NCI-H510A (cell line): ENCODE measurements around the gene PDCD7.
"Not testable (repeated sequence)": the region's sequence is repeated elsewhere in the genome, so short reads cannot be mapped to it uniquely, and the experiment has no call there.

ENCODE experiments used
- DNase-seq: peaks from one replicate; lab custom pipeline; 2025; lab: John Stamatoyannopoulos, UW

The PDCD7 gene

DNA sequence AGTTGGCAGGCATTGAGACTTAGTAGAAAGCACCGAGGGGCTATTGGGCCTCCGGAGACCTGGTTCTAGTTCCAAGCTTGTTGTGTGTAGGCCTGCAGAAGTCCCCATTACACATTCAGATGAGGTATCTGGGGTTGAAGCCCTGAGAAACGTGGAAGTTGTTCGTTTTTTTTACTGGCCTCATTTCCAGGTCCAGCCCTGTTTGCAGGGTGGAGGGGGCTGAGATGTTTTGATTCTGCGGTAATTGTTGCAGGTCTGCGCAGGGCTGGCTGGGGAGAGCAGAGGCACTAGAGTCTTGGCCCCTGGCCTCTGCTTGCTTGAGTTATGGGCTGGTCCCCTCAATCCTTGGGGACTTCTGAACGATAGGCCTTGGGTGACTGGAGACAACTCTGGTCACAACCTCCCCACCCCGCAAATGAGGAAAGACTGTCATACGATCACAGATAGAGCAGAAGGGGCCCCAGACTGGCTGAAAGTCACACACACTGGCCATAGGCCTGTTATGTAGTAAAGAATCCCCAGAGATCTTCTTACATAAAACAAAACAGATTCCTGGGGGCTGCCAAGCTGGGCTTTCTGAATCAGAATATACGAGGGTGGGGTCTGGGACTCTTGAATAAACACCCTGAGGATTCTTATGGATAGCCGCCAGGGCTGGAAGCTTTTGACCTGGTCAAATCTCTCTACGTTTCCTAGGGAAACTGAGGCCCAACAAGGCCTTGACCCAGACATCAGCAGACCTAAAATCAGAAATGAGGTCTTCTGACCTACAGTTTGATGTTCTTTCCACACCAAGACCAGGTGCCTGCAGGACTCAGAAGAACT lies 41.5 kb downstream of the PDCD7 start:
- DNase-seq, result no peak

- no peak for DNase-seq
Measured at GRCh38 chr15:65089206-65089824, 44.3 kb downstream of the PDCD7 start.

DNA sequence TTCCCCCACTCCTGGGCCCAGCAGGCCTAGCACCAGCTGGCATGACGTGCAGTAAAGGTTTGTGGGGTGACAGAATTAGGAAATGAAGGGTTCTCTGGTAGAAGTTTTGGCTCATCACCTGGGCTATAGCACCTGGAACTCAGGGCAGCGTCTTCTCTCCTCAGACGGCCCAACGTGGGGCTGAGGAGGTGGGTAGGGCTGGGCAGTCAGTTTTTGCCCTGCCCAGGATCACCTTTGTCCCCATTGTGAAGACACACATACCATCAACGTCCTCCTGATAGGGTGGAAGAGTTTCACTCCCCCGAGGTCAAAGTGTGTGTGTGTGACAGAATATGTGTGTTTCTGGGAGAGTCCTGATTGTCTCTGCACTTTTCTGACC lies 45.0 kb downstream of the PDCD7 start:
- no peak for DNase-seq

- no peak for DNase-seq
Measured at GRCh38 chr15:65087873-65088642, 45.5 kb downstream of the PDCD7 start.

GRCh38 chr15:65087411-65087810 lies 46.2 kb downstream of the PDCD7 start:
- no peak for DNase-seq

DNA sequence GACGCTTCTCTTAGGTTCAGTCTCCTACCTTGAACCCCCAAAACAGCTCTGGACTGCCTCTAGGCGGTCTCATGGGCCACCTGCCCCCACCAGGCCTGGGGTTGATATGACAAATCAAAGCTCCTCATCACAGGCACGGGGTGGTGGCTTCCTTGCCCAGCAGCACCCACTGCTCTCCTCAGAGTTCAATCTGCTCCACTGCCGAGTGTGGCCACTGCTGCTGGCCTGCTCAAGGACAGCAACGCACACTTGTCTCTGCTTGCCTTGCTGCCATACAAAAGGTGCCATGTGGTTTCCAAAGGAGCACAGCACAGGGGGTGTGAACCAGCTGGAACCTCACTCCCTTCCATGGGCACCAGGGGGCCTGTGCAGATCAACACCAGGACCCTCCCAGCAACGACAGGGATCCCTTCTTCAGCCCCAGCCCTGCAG lies 46.9 kb downstream of the PDCD7 start:
- no peak for DNase-seq

GRCh38 chr15:65085990-65086679 lies 47.5 kb downstream of the PDCD7 start:
- no peak for DNase-seq

DNA sequence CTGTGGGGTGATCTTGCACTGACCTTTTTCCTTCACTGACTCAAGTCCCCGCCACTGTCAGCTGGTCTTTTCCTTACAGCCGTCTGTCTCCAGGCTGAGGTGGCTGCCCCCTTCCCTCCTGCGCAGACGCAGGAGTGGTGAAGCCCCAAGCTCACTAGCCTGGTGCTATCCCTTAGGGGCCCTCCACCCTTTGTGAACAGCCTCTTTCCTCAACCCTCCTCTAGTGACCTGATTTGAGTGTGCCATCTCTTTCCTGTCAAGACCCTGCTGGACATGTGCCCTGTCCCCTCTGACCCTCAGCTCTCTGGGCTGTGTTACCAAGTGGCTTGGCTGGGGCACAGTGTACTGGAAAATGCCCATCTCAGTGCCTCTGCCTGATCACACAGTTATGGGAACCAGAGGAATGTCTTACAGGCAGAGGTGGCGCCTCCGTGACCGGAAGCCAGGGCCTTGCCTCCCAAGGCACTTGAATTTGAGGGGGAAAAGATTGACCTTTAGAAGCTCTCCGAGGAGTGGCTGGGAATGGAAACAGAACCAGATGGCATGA lies 48.3 kb downstream of the PDCD7 start:
- DNase-seq, result no peak

- no peak for DNase-seq
Measured at GRCh38 chr15:65084500-65085206, 49.0 kb downstream of the PDCD7 start.

- DNase-seq, result no peak
Measured at GRCh38 chr15:65083262-65083701, 50.3 kb downstream of the PDCD7 start.

- no peak for DNase-seq
Measured at GRCh38 chr15:65082303-65082953, 51.2 kb downstream of the PDCD7 start.

- DNase-seq, result no peak
Measured at GRCh38 chr15:65081758-65082157, 51.9 kb downstream of the PDCD7 start.

DNA sequence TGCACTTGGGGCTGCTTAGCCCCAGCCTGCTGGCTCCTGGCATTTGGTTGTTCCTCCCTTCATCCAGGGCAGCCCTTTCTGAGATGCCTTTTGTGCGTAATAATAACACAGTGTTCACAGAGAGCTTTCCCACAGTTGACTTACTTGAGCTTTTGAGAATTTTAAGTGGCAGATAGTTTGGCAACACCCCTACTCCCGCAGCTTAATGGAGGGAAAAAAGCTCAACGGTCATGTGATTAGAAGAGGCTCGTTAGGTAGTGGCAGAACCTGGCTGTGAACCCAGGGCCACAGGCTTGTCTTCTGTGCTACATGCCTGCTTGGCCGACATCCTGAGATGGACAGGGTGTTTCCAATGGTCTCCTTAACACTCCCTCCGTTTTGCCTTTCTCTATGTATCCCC lies 52.3 kb downstream of the PDCD7 start:
- DNase-seq, result no peak

- no peak for DNase-seq
Measured at GRCh38 chr15:65079580-65079979, 54.0 kb downstream of the PDCD7 start.

GRCh38 chr15:65077981-65078352 lies 55.6 kb downstream of the PDCD7 start:
- DNase-seq, result no peak

DNA sequence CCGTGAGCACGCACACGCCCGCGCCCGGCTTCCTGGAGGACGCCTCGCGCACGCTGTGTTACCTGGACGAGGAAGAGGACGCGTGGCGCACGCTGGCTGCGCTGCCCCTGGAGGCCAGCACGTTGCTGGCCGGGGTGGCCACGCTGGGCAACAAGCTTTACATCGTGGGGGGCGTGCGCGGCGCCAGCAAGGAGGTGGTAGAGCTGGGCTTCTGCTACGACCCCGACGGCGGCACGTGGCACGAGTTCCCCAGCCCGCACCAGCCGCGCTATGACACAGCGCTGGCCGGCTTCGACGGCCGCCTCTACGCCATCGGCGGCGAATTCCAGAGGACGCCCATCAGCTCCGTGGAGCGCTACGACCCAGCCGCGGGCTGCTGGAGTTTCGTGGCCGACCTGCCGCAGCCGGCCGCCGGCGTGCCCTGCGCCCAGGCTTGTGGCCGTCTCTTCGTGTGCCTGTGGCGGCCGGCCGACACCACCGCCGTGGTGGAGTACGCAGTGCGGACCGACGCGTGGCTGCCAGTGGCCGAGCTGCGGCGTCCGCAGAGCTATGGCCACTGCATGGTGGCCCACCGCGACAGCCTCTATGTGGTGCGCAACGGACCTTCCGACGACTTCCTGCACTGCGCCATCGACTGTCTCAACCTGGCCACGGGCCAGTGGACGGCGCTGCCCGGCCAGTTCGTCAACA lies 56.2 kb downstream of the PDCD7 start:
- no peak for DNase-seq

- DNase-seq, result no peak
Measured at GRCh38 chr15:65076486-65077290, 56.9 kb downstream of the PDCD7 start, which contains the start of gene KBTBD13. Gene KBTBD13, plus strand, starts transcription at chr15:65076746. Its CDS starts 70 bp downstream, at chr15:65076816.

- DNase-seq, result not testable (repeated sequence)
Measured at GRCh38 chr15:65075607-65076395, 57.8 kb downstream of the PDCD7 start.
